Stimulated activated CD4-positive, alpha-beta T cell treated with anti-CD3 and anti-CD28 coated beads, Interleukin-4, amount 100 ng/mL, for 24 hours (primary cell): ENCODE results near the gene RETREG2.

ENCODE experiments used
- DNase-seq: peaks from one replicate; pipeline ENCODE4 v3.0.0-alpha.2; 2020

RETREG2 gene

DNA sequence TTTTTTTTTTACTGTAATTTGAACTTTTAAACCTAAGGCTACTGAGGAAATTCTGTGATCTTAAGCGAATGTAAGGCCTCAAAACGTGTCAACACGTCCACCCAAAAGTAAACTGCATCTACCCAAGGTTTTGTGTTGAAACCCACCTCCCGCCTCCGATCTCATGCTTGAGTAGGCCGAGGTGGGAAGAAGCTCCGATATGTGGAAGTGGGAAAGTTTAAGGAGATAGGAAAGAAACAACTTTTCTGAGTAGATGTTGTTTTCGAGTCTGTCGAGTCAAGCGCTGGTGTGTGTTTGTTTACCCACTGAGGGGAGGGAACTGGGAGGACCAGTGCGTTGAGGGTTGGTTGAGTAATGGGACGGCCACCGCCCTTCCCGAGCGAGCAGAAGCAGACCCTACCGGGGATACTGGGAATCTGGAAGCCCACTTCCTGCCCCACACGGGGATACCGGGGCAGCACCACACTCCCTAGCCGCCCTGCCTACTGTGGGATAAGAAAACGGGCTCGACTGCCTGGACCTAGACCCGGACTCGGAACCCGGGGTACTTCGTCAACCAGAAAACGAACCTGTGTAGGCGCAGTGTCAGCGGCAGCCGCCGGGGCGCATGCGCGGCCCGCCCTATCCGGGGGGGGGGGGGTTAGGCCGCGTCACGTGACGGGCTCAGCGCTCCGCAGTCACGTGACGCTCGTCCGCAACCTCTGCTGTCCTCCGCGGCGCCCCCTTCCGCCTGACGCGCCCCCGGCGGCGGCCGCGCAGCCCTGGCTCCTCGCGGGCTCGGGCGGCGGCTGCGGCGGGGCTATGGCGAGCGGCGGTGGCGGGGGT lies at the start of gene RETREG2:
Gene RETREG2 (plus strand): TSS at position 724 of the 825 bp plus-strand sequence. CDS start 78 bp downstream, at position 802.
- DNase-seq = peak; percentile 76

GRCh38 chr2:219128396-219128795 lies 49.7 kb upstream of the RETREG2 start:
- DNase-seq = no peak

GRCh38 chr2:219129589-219129988 lies 48.5 kb upstream of the RETREG2 start:
- no peak for DNase-seq

- DNase-seq = no peak
Observed at GRCh38 chr2:219131327-219131726, 46.7 kb upstream of the RETREG2 start.

DNA sequence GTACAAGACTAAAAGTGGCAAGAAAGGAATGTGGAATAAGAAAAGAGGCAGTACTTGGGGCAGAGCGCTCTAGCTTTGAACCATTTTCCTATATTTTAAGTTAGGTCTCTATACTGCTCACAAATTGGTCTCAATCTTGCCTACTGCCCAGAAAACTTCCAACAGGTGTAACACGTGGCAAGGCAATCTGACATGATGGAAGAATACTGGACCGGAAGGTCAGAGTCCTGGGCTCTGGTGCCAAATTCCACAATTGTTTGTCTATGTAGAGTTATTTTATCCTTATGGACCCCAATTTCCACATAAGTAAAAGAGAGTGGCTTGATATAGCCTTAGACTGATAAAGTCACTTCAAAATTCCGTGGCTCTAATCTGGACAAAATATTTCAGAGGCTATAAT lies 46.3 kb upstream of the RETREG2 start:
- no peak for DNase-seq

GRCh38 chr2:219133976-219134375 lies 44.1 kb upstream of the RETREG2 start:
- DNase-seq = no peak

DNA sequence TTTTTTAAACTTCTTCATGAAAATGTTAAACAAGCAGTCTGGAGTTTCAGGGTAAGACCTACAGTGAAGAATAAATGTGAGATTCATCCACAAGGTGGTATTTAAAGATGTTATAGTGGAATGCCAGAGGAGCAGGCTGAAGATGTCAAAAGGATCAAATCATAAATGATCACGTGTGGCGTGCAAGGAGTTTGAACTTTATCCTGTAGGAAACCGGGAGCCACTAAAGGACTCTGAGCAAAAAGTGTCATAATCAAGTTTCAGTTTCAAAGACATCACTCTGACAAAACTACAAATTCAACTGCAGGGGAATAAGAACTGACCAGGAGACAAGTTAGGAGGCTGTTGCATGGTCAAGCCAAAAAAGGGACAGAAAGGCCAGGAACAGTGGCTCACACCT lies 37.4 kb upstream of the RETREG2 start:
- no peak for DNase-seq

DNA sequence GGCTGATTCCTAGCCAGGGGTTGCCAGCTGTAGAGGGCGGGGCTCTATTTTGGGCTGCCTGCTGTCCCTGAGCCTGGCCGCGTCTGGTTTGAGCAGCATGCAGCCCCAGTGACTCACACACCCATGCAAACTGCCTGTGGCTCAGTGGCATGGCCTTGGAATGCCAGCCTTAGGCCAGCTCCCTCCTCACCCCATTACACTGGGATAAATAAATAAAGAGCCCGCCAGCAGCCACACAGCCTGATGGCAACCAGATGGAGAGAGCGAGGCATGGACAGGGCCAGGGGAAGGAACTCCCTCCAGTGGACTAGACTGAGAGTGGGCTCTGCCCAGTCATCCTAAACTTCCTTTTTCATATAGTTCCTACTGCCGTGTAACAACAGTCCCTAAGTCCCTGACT lies 35.7 kb upstream of the RETREG2 start:
- DNase-seq = no peak

DNA sequence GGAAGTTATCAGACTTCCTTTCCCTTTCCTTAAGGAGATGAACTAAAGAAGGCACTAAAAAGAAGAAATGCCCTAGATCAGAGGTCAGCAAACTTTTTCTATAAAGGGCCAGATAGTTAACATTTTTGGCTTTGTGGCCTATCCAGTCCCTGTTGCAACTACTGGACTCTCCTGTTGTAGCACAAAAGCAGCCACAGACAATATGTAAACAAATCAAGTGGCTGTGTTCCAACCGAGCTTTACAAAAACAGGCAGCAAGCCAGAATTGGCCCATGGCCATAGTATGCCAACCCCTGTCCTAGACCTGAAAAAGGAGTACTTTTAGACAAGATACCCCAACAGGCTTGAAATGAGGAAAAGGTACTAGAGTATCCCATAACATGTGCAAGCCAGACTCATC lies 28.4 kb upstream of the RETREG2 start:
- no peak for DNase-seq

GRCh38 chr2:219155054-219155644 lies 22.9 kb upstream of the RETREG2 start:
- peak; percentile 47 for DNase-seq

DNA sequence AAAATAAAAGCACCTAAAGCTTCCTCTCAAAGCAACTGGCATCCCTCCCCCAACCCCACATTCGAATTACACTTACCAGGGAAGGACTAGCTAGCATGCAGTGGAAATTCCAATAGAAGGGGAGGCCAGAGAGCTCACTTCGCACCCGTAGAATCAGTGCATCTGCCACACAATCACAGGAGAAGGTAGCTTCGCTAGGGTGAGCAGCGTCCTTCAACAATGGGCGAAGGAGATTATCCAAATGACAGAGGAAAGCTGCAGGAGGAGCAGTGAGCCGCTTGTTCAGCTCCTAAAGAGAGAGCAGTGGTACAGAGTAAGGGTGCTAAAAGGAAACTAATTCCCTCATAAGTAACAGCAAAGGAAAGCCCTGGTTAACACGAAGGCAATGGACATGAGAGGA lies 20.7 kb upstream of the RETREG2 start:
- no peak for DNase-seq

- DNase-seq = no peak
Observed at GRCh38 chr2:219158025-219158424, 20.1 kb upstream of the RETREG2 start.

- DNase-seq = no peak
Observed at GRCh38 chr2:219158586-219158985, 19.5 kb upstream of the RETREG2 start.

GRCh38 chr2:219159771-219160185 lies 18.3 kb upstream of the RETREG2 start:
- no peak for DNase-seq

- DNase-seq = peak; percentile 95
Observed at GRCh38 chr2:219160186-219161017, 17.7 kb upstream of the RETREG2 start, which contains the start of gene NHEJ1. Gene NHEJ1, minus strand, starts transcription at chr2:219160815. Its CDS starts 2,453 bp downstream, at chr2:219158362.

- DNase-seq = no peak
Observed at GRCh38 chr2:219161097-219161496, 17.0 kb upstream of the RETREG2 start.

GRCh38 chr2:219163156-219163555 lies 14.9 kb upstream of the RETREG2 start:
- DNase-seq = no peak

GRCh38 chr2:219165058-219165911 lies 12.8 kb upstream of the RETREG2 start:
- DNase-seq = no peak

GRCh38 chr2:219167997-219168396 lies 10.1 kb upstream of the RETREG2 start:
- no peak for DNase-seq

GRCh38 chr2:219168526-219168925 lies 9.5 kb upstream of the RETREG2 start:
- no peak for DNase-seq

DNA sequence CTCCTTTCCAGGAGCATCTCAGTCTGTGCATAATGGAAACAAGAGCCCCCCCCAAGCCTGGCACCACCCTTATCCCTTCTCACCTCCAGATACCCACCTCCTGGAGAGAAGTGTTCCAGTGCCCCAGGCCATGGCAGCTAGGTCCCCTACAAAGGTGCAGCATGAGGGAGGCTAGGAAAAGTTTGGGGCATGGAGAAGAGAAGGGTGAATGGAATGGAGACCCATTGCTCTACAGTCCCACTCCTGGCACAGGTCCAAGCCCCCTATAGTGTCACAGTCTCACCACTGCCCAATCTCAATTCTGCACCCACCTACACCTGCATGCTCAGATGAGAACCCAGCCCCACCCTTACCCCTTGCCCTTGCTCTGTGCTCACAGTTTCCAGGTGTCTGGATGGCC lies 9.1 kb upstream of the RETREG2 start:
- DNase-seq = no peak

DNA sequence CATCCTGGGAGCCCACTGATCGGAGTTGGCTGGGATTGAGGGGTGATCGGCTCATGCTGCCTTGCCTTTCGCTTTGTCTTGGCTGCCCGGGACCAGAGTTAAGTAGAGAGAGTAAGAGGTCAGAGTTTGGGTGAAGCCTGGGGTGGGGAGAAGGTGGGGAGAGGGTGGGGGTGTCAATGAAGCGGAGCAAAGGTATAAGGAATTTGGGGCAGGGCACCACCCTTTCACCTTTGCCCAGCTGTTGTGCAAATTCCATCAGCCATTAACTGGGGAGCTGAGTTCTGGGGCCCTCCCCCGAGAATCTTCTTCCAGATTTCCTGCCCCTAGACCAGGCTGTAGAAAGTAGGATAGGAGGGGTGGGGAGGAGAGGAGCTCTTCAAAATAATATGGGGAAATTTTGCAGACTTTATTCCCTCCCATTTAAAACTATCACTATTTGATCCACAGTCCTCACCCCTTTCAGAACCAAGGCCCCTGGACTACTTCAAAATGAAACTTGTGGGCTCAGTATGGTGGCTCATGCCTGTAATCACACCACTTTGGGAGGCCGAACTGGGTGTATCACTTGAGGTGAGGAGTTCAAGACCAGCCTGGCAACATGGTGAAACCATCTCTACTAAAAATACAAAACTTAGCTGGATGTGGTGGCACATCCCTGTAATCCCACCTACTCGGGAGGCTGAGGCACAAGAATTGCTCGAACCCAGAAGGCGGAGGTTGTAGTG lies 8.0 kb upstream of the RETREG2 start, which contains the start of gene SLC23A3:
Gene SLC23A3 (minus strand): TSS at position 100 of the 725 bp plus-strand sequence. CDS start 45 bp downstream, at position 55.
- DNase-seq = no peak
